ENCODE results near the gene CACNG8. TPM values are rescaled to one million over a fixed set of nuclear protein-coding genes. Genes with fewer than 3 reads are reported as not detected.

Gene CACNG8
- total RNA-seq, 6 experiments from 2014 or later, result 0.09 to 0.48 (median 0.26) TPM

DNA sequence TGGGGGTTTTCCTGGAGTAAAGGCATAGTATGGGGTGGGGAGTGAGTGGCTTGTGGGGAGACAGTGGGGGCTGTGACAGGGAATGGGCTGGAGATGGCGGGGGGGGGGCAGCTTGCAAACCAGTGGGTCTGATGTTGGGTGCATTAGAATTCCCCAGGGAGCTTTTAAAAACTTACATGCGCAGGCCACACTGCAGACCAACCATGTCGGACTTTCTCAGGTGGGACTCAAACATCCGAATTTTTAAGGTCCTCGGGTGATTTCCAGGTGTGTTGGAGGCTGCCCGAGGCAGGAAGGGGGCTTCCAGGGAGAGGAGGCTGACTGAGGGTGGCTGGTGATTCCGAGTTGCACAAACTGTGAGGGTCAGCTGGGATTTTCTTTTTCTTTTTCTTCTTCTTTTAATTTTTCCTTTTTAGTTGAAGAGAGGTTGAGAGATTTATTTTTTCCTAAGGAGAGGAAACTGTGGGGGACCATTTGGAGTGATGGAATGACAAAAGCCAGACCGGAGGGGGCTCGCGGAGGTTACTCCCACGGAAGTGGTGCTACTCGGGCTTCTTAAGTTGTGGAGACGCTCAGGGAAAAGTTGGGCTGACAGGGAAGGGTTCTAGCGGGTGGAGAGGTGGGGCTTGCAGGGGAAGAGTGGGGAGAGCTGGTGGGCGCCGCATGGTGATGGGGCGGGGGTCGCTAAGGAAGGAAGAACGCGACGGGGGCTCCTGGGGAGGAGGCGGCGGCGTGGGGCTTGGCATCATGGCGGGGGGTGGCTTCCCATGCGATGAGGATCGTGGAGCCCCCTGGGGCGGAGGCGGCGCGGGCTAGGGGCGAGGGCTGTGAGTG, 997 bp upstream of the CACNG8 start:
- H3K36me3 Mint-ChIP-seq (ENCODE audit: low read depth), result no peaks in the 10 kb centered on the region; the same call in 1 of the 2 replicates
- no peak overlapping the region for H3K27ac Mint-ChIP-seq
- H3K27me3 Mint-ChIP-seq (ENCODE audit: insufficient read depth), result peaks cover 64% of the 10 kb centered on the region
- TF ChIP-seq, protein P1, sequence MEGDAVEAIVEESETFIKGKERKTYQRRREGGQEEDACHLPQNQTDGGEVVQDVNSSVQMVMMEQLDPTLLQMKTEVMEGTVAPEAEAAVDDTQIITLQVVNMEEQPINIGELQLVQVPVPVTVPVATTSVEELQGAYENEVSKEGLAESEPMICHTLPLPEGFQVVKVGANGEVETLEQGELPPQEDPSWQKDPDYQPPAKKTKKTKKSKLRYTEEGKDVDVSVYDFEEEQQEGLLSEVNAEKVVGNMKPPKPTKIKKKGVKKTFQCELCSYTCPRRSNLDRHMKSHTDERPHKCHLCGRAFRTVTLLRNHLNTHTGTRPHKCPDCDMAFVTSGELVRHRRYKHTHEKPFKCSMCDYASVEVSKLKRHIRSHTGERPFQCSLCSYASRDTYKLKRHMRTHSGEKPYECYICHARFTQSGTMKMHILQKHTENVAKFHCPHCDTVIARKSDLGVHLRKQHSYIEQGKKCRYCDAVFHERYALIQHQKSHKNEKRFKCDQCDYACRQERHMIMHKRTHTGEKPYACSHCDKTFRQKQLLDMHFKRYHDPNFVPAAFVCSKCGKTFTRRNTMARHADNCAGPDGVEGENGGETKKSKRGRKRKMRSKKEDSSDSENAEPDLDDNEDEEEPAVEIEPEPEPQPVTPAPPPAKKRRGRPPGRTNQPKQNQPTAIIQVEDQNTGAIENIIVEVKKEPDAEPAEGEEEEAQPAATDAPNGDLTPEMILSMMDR (IDR thresholded peaks at IDR 0.05), result no peak
- H3K4me1 Mint-ChIP-seq (ENCODE audit: low read depth), result peaks cover 25% of the 10 kb centered on the region
- H3K9me3 Mint-ChIP-seq, result no peaks in the 10 kb centered on the region
- DNase-seq, result no peak
- peak overlapping the region; percentile 40; the same call in 1 of the 2 replicates for H3K4me3 Mint-ChIP-seq

DNA sequence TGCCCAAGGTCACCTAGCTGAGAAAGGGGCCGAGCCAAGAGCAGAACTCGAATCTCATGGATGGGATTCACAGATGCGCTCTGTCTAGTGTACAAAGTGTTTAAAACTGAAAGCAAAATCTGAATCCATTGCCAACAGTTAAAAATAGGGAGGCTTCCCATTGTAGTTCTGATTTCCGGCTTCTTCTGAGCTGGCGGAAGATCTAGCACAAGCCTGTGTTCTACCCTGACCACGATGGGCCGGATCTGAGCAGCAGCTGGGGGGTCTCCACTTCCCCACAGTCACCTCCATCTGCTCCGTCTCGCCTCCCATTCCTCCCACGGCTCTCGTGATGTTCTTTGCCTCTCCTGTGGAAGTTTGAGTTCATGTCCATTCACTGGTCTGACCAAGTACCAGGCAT, 2.4 kb downstream of the CACNG8 start:
- H3K4me3 Mint-ChIP-seq, result peak overlapping the region; percentile 43
- no peaks in the 10 kb centered on the region for H3K9me3 Mint-ChIP-seq
- H3K27me3 Mint-ChIP-seq (ENCODE audit: insufficient read depth), result peaks cover 59% of the 10 kb centered on the region
- peaks cover 20% of the 10 kb centered on the region for H3K4me1 Mint-ChIP-seq (ENCODE audit: low read depth)
- no peaks in the 10 kb centered on the region for H3K36me3 Mint-ChIP-seq (ENCODE audit: low read depth)
- H3K27ac Mint-ChIP-seq, result no peak overlapping the region
- no peak for DNase-seq
- TF ChIP-seq, protein P1 (IDR thresholded peaks at IDR 0.05), result no peak

DNA sequence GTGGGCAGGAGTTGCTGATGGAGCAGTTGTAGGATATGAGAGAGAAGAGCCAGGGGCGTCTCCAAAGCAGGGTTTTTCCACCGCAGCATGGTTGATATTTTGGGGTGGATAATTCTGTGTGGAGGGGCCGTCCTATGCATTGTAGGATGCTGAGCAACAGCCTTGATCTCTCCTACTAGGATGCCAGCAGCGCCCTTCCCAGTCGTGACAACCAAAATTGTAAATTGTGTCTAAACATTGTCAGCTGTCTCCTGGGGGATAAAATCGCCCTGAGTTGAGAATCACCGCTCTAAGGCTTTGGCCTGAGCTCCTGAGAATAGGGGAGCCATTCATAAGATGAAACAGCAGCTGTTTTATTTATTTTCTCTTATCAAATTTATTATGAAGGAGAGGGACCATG, 4.2 kb downstream of the CACNG8 start:
- Mint-ChIP-seq H3K4me1 (ENCODE audit: low read depth) (peaks cover 11% of the 10 kb centered on the region; the same call in 1 of the 2 replicates), H3K27me3 (ENCODE audit: insufficient read depth) (peaks cover 43% of the 10 kb centered on the region), H3K4me3 (no peak overlapping the region), H3K9me3 (no peaks in the 10 kb centered on the region), H3K27ac (no peak overlapping the region; the same call in 1 of the 2 replicates), H3K36me3 (ENCODE audit: low read depth) (no peaks in the 10 kb centered on the region)
- TF ChIP-seq, protein P1 (IDR thresholded peaks at IDR 0.05), result no peak
- DNase-seq, result no peak

DNA sequence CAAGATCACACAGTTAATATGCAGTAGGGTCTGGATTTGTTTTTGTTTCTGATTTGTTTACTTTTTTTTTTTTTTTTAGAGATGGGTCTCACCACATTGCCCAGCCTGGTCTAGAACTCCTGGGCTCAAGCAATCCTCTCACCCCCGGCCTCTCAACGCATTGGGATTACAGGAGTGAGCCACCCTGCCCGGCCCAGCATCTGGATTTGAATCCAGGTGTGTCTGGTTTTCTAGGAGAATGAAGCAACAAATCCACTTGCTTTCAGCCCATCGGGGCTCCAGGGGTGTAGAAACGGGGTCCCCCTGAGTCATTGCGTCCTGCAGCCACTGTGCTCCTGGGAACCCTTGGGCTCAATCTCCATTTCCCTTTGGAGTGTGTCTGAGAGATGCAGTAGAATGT, 6.6 kb downstream of the CACNG8 start:
- Mint-ChIP-seq H3K27me3 (ENCODE audit: insufficient read depth) (peaks cover 31% of the 10 kb centered on the region), H3K36me3 (ENCODE audit: low read depth) (no peaks in the 10 kb centered on the region), H3K4me3 (no peak overlapping the region), H3K4me1 (ENCODE audit: low read depth) (peaks cover 11% of the 10 kb centered on the region; the same call in 1 of the 2 replicates), H3K27ac (no peak overlapping the region), H3K9me3 (no peaks in the 10 kb centered on the region)
- TF ChIP-seq, protein P1 (IDR thresholded peaks at IDR 0.05), result no peak
- no peak for DNase-seq

DNA sequence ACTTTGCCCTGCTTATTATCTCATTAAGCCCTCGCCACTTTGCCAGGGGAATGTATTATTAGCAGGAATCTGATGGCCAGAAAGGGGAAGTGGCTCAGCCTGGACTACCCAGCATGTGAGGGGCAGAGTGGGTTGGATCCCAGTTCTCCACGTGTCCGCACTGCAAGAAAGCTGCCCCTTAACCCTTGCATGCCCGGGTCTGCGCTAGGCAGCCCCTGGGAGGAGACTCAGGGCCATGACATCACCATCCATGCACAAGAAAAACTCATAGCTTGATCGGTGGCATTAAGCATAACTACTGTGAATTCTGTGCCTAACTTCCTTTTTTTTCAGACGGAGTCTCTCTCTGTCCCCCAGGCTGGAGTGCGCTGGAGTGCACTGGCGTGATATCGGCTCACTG, 8.9 kb downstream of the CACNG8 start:
- no peaks in the 10 kb centered on the region for H3K36me3 Mint-ChIP-seq (ENCODE audit: low read depth)
- H3K9me3 Mint-ChIP-seq, result no peaks in the 10 kb centered on the region
- H3K27ac Mint-ChIP-seq, result no peak overlapping the region
- H3K4me1 Mint-ChIP-seq (ENCODE audit: low read depth), result no peaks in the 10 kb centered on the region
- H3K4me3 Mint-ChIP-seq, result no peak overlapping the region
- DNase-seq, result no peak
- peaks cover 18% of the 10 kb centered on the region for H3K27me3 Mint-ChIP-seq (ENCODE audit: insufficient read depth)
- TF ChIP-seq, protein P1 (IDR thresholded peaks at IDR 0.05), result no peak
